IMR-90 (cell line): Measurements from ENCODE around the gene MTPN. TPM values are rescaled to one million over a fixed set of nuclear protein-coding genes. Genes with fewer than 3 reads are reported as not detected.

ENCODE experiments used
- ATAC-seq: fragments of 200-7000 bp; cut with Tn5 transposase; 2 replicates; pipeline ENCODE4 v1.9.1; 2020; ENCODE audit warnings: low read depth, mild to moderate bottlenecking, moderate library complexity
- BruUV-seq: library from RNA; stranded (reverse); fragments of 400-500 nt; replicated peaks from 2 replicates; lab custom pipeline; 2021; lab: Mats Ljungman, UMichigan
- CTCF ChIA-PET: fragments of 300-600 bp; formaldehyde crosslinking; extraction: SDS; loops from one replicate; lab custom pipeline; 2021; ENCODE audit warnings: antibody characterized with exemption; lab: Yijun Ruan, JAX
- POLR2A ChIA-PET: fragments of 300-600 bp; sonication (Branson Sonifier 250); formaldehyde crosslinking; loops from one replicate; lab custom pipeline; 2022; ENCODE audit warnings: antibody characterized with exemption; ENCODE audit not compliant: unreplicated experiment; lab: Charles Lee
- DNase-seq: peaks from one replicate; pipeline ENCODE4 v3.0.0; 2013
- H2AFZ ChIP-seq: replicated peaks from 2 replicates; pipeline ENCODE3; 2013; ENCODE audit warnings: low read length, mild to moderate bottlenecking; ENCODE audit not compliant: poor library complexity
- H2AK5ac ChIP-seq: 2 replicates; pipeline ENCODE4 v1.6.1; 2013; ENCODE audit warnings: low read depth, low read length, inconsistent platforms
- H2AK9ac ChIP-seq: replicated peaks from 2 replicates; pipeline ENCODE3; 2013; ENCODE audit warnings: mild to moderate bottlenecking, low read depth, low read length, moderate library complexity; ENCODE audit not compliant: poor library complexity
- H2BK120ac ChIP-seq: 2 replicates; pipeline ENCODE4 v1.6.1; 2013; ENCODE audit warnings: low read depth, low read length, inconsistent platforms
- H2BK15ac ChIP-seq: 3 replicates; pipeline ENCODE4 v1.6.1; 2013; ENCODE audit warnings: low read depth, low read length, inconsistent platforms
- H2BK20ac ChIP-seq: 2 replicates; pipeline ENCODE4 v1.6.1; 2013; ENCODE audit warnings: low read depth, mild to moderate bottlenecking, inconsistent platforms, low read length, moderate library complexity
- H2BK5ac ChIP-seq: 2 replicates; pipeline ENCODE4 v1.6.1; 2013; ENCODE audit warnings: mild to moderate bottlenecking, low read depth, low read length, inconsistent platforms; ENCODE audit not compliant: poor library complexity, severe bottlenecking
- H3K14ac ChIP-seq: replicated peaks from 2 replicates; pipeline ENCODE4 v1.6.1; 2013; ENCODE audit warnings: low read depth, low read length, inconsistent platforms
- H3K18ac ChIP-seq: 2 replicates; pipeline ENCODE4 v1.6.1; 2013; ENCODE audit warnings: low read depth, low read length, control low read depth
- H3K23ac ChIP-seq: 2 replicates; pipeline ENCODE4 v1.6.1; 2013; ENCODE audit warnings: low read depth, low read length, inconsistent platforms
- H3K27ac ChIP-seq: 2 replicates; pipeline ENCODE4 v1.5.1; 2013; ENCODE audit warnings: mild to moderate bottlenecking, control low read depth, low read length; ENCODE audit not compliant: insufficient read depth
- H3K27me3 ChIP-seq: 2 replicates; pipeline ENCODE4 v1.6.1; 2013; ENCODE audit warnings: low read length; ENCODE audit not compliant: control insufficient read depth, insufficient read depth
- H3K36me3 ChIP-seq: 2 replicates; pipeline ENCODE4 v1.6.1; 2013; ENCODE audit warnings: low read length, mixed read lengths; ENCODE audit not compliant: control insufficient read depth, insufficient read depth
- H3K4ac ChIP-seq: 2 replicates; pipeline ENCODE4 v1.6.1; 2013; ENCODE audit warnings: low read depth, low read length, inconsistent platforms
- H3K4me1 ChIP-seq: 2 replicates; pipeline ENCODE4 v1.6.1; 2013; ENCODE audit warnings: low read length, mixed read lengths; ENCODE audit not compliant: control insufficient read depth, insufficient read depth
- H3K4me2 ChIP-seq: 2 replicates; pipeline ENCODE4 v1.6.1; 2013; ENCODE audit warnings: low read depth, mild to moderate bottlenecking, control low read depth, low read length, moderate library complexity
- H3K4me3 ChIP-seq: 2 replicates; pipeline ENCODE4 v1.5.1; 2013; ENCODE audit warnings: low read depth, mild to moderate bottlenecking, control low read depth, low read length, moderate library complexity; ENCODE audit not compliant: insufficient read depth
- H3K56ac ChIP-seq: 2 replicates; pipeline ENCODE4 v1.6.1; 2013; ENCODE audit warnings: low read length, inconsistent platforms; ENCODE audit not compliant: insufficient read depth; ENCODE audit errors: extremely low read depth
- H3K79me1 ChIP-seq, 2 experiments: 2 replicates each; pipeline ENCODE4 v1.6.1; 2013; ENCODE audit warnings: low read length in 2 of 2, inconsistent platforms in 1 of 2, low read depth in 1 of 2
- H3K9ac ChIP-seq: 2 replicates; pipeline ENCODE4 v1.6.1; 2013; ENCODE audit warnings: low read depth, low read length, control low read depth
- H3K9me1 ChIP-seq: 2 replicates; pipeline ENCODE4 v1.6.1; 2013; ENCODE audit warnings: low read length, inconsistent platforms; ENCODE audit not compliant: insufficient read depth
- H3K9me3 ChIP-seq: 2 replicates; pipeline ENCODE4 v1.6.1; 2013; ENCODE audit warnings: low read length; ENCODE audit not compliant: control insufficient read depth, insufficient read depth
- H4K20me1 ChIP-seq: 2 replicates; pipeline ENCODE4 v1.6.1; 2013; ENCODE audit warnings: low read length, inconsistent platforms; ENCODE audit not compliant: insufficient read depth
- H4K5ac ChIP-seq: 2 replicates; pipeline ENCODE4 v1.6.1; 2013; ENCODE audit warnings: mild to moderate bottlenecking, low read depth, low read length, control low read depth
- H4K8ac ChIP-seq, 2 experiments: 2 replicates each; pipeline ENCODE4 v1.6.1; 2013; ENCODE audit warnings: low read depth in 2 of 2, low read length in 2 of 2, control low read depth in 1 of 2, inconsistent platforms in 1 of 2
- H4K91ac ChIP-seq: 2 replicates; pipeline ENCODE4 v1.6.1; 2013; ENCODE audit warnings: low read depth, low read length, inconsistent platforms; ENCODE audit not compliant: insufficient read depth
- FOS ChIP-seq: fragments of 150-350 bp; IDR thresholded peaks from 2 replicates; pipeline ENCODE4 v1.6.1; 2016; ENCODE audit warnings: low read depth, low read length
- MAZ ChIP-seq: IDR thresholded peaks from 2 replicates; pipeline ENCODE4 v1.6.1; 2012; ENCODE audit warnings: low read depth, mild to moderate bottlenecking, low read length, improper control_type of control experiment, moderate library complexity, borderline replicate concordance
- NFE2L2 ChIP-seq: fragments of 150-350 bp; IDR thresholded peaks from 2 replicates; pipeline ENCODE4 v1.6.1; 2016; ENCODE audit warnings: low read depth, mild to moderate bottlenecking, low read length
- WGBS, 2 experiments: methylation state at CpG; one replicate each; pipeline versions ENCODE4 v1.1.5 to v1.1.7; 2013; ENCODE audit warnings: missing lambda C conversion rate in 2 of 2; ENCODE audit not compliant: insufficient read length in 1 of 2; ENCODE audit errors: extremely low coverage in 2 of 2; 5-methylcytosine and 5-hydroxymethylcytosine counted together
- dilution Hi-C: fragments of 300-500 bp; cut with HindIII; formaldehyde crosslinking; loops from one replicate; pipeline ENCODE4 v1.14.3; 2018; ENCODE audit warnings: low sequenced_read_pairs; ENCODE audit not compliant: unreplicated experiment
- in situ Hi-C: fragments of 300-500 bp; cut with MboI; formaldehyde crosslinking; loops from 3 replicates; pipeline ENCODE4 v1.14.3; 2019; ENCODE audit warnings: low sequenced_read_pairs, inconsistent platforms, mixed read lengths
- intact Hi-C: fragments of 100-400 bp; cut with micrococcal nuclease; formaldehyde crosslinking; loops from 2 replicates; pipeline ENCODE4 v1.10.0; 2022
- polyA plus RNA-seq, 3 experiments: library from polyadenylated mRNA; depleted of rRNA; stranded (reverse); fragments of >200 nt; gene quantifications; 2 replicates each; pipeline ENCODE4 v1.2.3, GENCODE V29; 2012; ENCODE audit warnings: low replicate concordance in 1 of 3
- total RNA-seq: library from RNA; depleted of rRNA; stranded (reverse); fragments of >200 nt; gene quantifications from 2 replicates; pipeline ENCODE4 v1.2.3, GENCODE V29; 2012

Gene MTPN
- total and polyA plus RNA-seq, 2 of the 4 experiments (the other 2 are of a cell fraction) = 58.8 to 94.4 TPM

DNA sequence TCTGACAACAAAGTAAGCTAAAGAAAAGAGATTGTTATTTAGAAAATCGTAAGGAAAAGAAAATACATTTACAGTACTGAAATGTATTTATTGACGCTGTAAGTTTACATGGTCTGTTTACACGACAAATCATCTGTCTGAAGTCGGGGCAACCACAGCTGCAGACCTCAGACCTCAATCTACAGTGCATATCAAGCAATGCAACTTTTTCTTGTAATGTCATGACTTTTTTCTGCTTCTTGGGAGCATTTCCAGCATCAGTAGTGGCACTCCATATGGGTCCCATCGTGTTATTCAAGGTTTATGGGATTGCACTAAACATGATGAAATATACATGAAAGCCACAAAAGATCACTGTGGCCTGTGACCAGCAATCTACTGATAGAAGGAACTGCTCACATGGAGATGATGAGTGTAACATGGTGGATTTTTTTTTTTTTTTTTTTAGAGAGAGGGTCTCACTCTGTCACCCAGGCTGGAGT lies 77.1 kb downstream of the MTPN start:
- Histone ChIP-seq H2BK120ac (no peak overlapping the region), H4K91ac (no peak overlapping the region), H2AFZ (no peak overlapping the region), H3K27ac (no peak overlapping the region), H3K56ac (no peak overlapping the region), H3K27me3 (no peaks in the 10 kb centered on the region), H3K4me2 (no peak overlapping the region), H2BK5ac (no peak overlapping the region), H2BK20ac (no peak overlapping the region), H3K4me1 (no peaks in the 10 kb centered on the region), H3K36me3 (no peaks in the 10 kb centered on the region), H3K4me3 (no peak overlapping the region), H4K20me1 (no peaks in the 10 kb centered on the region), H3K9me1 (no peaks in the 10 kb centered on the region; the same call in 1 of the 2 replicates), H4K8ac (no peak overlapping the region), H2AK5ac (no peak overlapping the region), H2BK15ac (no peak overlapping the region), H3K23ac (no peak overlapping the region), H4K5ac (no peak overlapping the region), H3K79me1 (no peaks in the 10 kb centered on the region), H3K18ac (no peak overlapping the region), H3K14ac (no peak overlapping the region), H3K4ac (no peak overlapping the region), H2AK9ac (no peak overlapping the region), H3K9ac (no peak overlapping the region), H3K9me3 (no peaks in the 10 kb centered on the region)
- intact Hi-C loops (no loop called here), dilution Hi-C loops (no loop called here), in situ Hi-C loops (no loop called here)
- DNase-seq (no peak), ATAC-seq (no peak)
- TF ChIP-seq MAZ = no peak
- no peak for TF ChIP-seq NFE2L2
- TF ChIP-seq FOS = no peak
- no TSS peak for BruUV-seq
- ChIA-PET POLR2A (no interaction called here), CTCF (no interaction called here)
- WGBS, 2 experiments = no CpG with 5 or more reads among the region's 5 CpGs
